Glutamatergic neuron (in vitro differentiated cells): ENCODE data around the gene CMTM5. TPM values are rescaled to one million over a fixed set of nuclear protein-coding genes. Genes with fewer than 3 reads are reported as not detected.

Experiments used
- DNase-seq: peaks from one replicate; pipeline ENCODE4 v3.0.0; 2022
- H3K27ac Mint-ChIP-seq: one replicate; pipeline ENCODE4 v1.8.0; 2020; ENCODE audit warnings: mild to moderate bottlenecking, mixed read lengths, inconsistent platforms; ENCODE audit not compliant: unreplicated experiment
- H3K27me3 Mint-ChIP-seq: one replicate; pipeline ENCODE4 v1.8.0; 2020; ENCODE audit warnings: mild to moderate bottlenecking, moderate library complexity, mixed read lengths, inconsistent platforms; ENCODE audit not compliant: unreplicated experiment
- H3K36me3 Mint-ChIP-seq: one replicate; pipeline ENCODE4 v1.8.0; 2020; ENCODE audit warnings: mild to moderate bottlenecking, mixed read lengths, inconsistent platforms; ENCODE audit not compliant: unreplicated experiment
- H3K4me1 Mint-ChIP-seq: one replicate; pipeline ENCODE4 v1.8.0; 2020; ENCODE audit warnings: mild to moderate bottlenecking, low read depth, mixed read lengths, inconsistent platforms; ENCODE audit not compliant: unreplicated experiment
- H3K4me3 Mint-ChIP-seq: one replicate; pipeline ENCODE4 v1.8.0; 2020; ENCODE audit warnings: mild to moderate bottlenecking, mixed read lengths, inconsistent platforms; ENCODE audit not compliant: unreplicated experiment
- H3K9me3 Mint-ChIP-seq: one replicate; pipeline ENCODE4 v1.8.0; 2020; ENCODE audit warnings: mild to moderate bottlenecking, moderate library complexity, mixed read lengths, inconsistent platforms; ENCODE audit not compliant: unreplicated experiment
- CTCF ChIP-seq: fragments of 200-600 bp; sonication (generic); IDR thresholded peaks from one replicate; pipeline ENCODE4 v1.5.0; 2021; ENCODE audit not compliant: partially characterized antibody, unreplicated experiment
- total RNA-seq: library from RNA; stranded (reverse); fragmentation: NEBNext Ultra II Directional; extraction: Animal tissue kit (Norgen Biotek cat#: 25700); gene quantifications from one replicate; pipeline ENCODE4 v1.2.1, GENCODE V29; 2021; ENCODE audit not compliant: unreplicated experiment

The CMTM5 gene
- total RNA-seq, 1 donor from 2014 or later: not detected

GRCh38 chr14:23361320-23361719 is 15.5 kb upstream of the CMTM5 start:
- DNase-seq: no peak
- Mint-ChIP-seq H3K9me3 (peaks cover 13% of the 10 kb centered on the region), H3K27ac (peak overlapping the region; percentile 49), H3K4me3 (peak overlapping the region; percentile 60), H3K4me1 (peaks cover 15% of the 10 kb centered on the region), H3K36me3 (peaks cover 6% of the 10 kb centered on the region), H3K27me3 (peaks cover 14% of the 10 kb centered on the region)
- no peak for TF ChIP-seq CTCF

- DNase-seq: no peak
- Mint-ChIP-seq H3K4me1 (peaks cover 17% of the 10 kb centered on the region), H3K27ac (peak overlapping the region; percentile 70), H3K27me3 (peaks cover 17% of the 10 kb centered on the region), H3K4me3 (peak overlapping the region; percentile 69), H3K36me3 (peaks cover 6% of the 10 kb centered on the region), H3K9me3 (peaks cover 15% of the 10 kb centered on the region)
- no peak for TF ChIP-seq CTCF
Measured at GRCh38 chr14:23361763-23362162, 15.1 kb upstream of the CMTM5 start.

- peak; percentile 46 for DNase-seq
- Mint-ChIP-seq H3K4me3 (peak overlapping the region; percentile 69), H3K36me3 (peaks cover 6% of the 10 kb centered on the region), H3K27me3 (peaks cover 19% of the 10 kb centered on the region), H3K9me3 (peaks cover 19% of the 10 kb centered on the region), H3K27ac (peak overlapping the region; percentile 70), H3K4me1 (peaks cover 21% of the 10 kb centered on the region)
- TF ChIP-seq CTCF: no peak
Measured at GRCh38 chr14:23362200-23362599, 14.6 kb upstream of the CMTM5 start.

- no peak for TF ChIP-seq CTCF
- Mint-ChIP-seq H3K4me1 (peaks cover 22% of the 10 kb centered on the region), H3K27ac (peak overlapping the region; percentile 99), H3K4me3 (peak overlapping the region; percentile 92), H3K36me3 (peaks cover 6% of the 10 kb centered on the region), H3K9me3 (peaks cover 22% of the 10 kb centered on the region), H3K27me3 (peaks cover 22% of the 10 kb centered on the region)
- peak; percentile 77 for DNase-seq
Measured at GRCh38 chr14:23364164-23365035, 12.4 kb upstream of the CMTM5 start.

- H3K4me1 Mint-ChIP-seq: peaks cover 20% of the 10 kb centered on the region
- peak; percentile 50 for DNase-seq
- TF ChIP-seq CTCF: no peak
- peak within 1 kb of the TSS; percentile 92 for H3K4me3 Mint-ChIP-seq
- H3K36me3 Mint-ChIP-seq: peaks cover 6% of the 10 kb centered on the region
- H3K9me3 Mint-ChIP-seq: peaks cover 22% of the 10 kb centered on the region
- H3K27ac Mint-ChIP-seq: peak within 1 kb of the TSS; percentile 99
- peaks cover 21% of the 10 kb centered on the region for H3K27me3 Mint-ChIP-seq
Measured at GRCh38 chr14:23365036-23365731, 11.7 kb upstream of the CMTM5 start, which contains the start of gene EFS. Gene EFS, minus strand, starts transcription at chr14:23365172. Its CDS starts 147 bp downstream, at chr14:23365025.
